Astrocyte (in vitro differentiated cells and primary cell): ENCODE measurements around the gene PYGB.

Experiments used
- CTCF ChIP-seq: IDR thresholded peaks from 2 replicates; pipeline ENCODE4 v1.5.1; 2011; ENCODE audit warnings: low read depth, mild to moderate bottlenecking, inconsistent platforms, low read length, moderate library complexity; ENCODE audit not compliant: insufficient read depth
- EZH2 ChIP-seq: IDR thresholded peaks from 2 replicates; pipeline ENCODE4 v1.6.1; 2012; ENCODE audit warnings: mild to moderate bottlenecking, low read length, inconsistent platforms; ENCODE audit not compliant: insufficient read depth

- TF ChIP-seq CTCF, result no peak
- no peak for TF ChIP-seq EZH2
These were observed 35.6 kb upstream of the PYGB start for GRCh38 chr20:25212242-25212641.
